Stimulated activated CD4-positive, alpha-beta T cell treated with anti-CD3 and anti-CD28 coated beads, Interleukin-15, amount 100 ng/mL, for 1 hour (primary cell): Measurements from ENCODE around the gene KCNK6.
"Not testable (repeated sequence)": the region's sequence is repeated elsewhere in the genome, so short reads cannot be mapped to it uniquely, and the experiment has no call there.

Experiments
- DNase-seq, 2 donors: peaks; one replicate each; pipeline ENCODE4 v3.0.0-alpha.2; 2020; ENCODE audit warnings: low read depth in 1 of 2, low spot score in 1 of 2

Gene KCNK6

GRCh38 chr19:38360839-38361631 is 41.4 kb downstream of the KCNK6 start:
- no peak for DNase-seq

DNA sequence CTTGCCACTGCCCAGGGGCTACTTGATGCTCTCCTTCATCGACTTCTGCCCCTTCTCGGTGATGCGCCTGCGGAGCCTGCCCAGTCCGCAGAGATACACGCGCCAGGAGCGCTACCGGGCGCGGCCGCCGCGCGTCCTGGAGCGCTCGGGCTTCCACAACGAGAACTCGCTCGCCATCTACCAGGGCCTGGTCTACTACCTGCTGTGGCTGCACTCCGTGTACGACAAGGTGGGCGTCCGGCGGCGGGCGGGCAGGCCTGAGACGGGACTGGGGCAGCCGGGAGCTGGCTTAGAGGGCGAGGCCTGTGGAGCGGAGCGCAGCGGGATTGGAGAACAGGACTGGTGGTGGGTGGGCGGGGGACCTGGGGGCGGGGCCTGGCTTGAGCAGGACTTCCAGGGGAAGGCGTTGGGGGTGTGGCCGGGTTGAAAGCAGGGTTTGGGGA is 42.0 kb downstream of the KCNK6 start:
- DNase-seq: peak; percentile 22 to 47

DNA sequence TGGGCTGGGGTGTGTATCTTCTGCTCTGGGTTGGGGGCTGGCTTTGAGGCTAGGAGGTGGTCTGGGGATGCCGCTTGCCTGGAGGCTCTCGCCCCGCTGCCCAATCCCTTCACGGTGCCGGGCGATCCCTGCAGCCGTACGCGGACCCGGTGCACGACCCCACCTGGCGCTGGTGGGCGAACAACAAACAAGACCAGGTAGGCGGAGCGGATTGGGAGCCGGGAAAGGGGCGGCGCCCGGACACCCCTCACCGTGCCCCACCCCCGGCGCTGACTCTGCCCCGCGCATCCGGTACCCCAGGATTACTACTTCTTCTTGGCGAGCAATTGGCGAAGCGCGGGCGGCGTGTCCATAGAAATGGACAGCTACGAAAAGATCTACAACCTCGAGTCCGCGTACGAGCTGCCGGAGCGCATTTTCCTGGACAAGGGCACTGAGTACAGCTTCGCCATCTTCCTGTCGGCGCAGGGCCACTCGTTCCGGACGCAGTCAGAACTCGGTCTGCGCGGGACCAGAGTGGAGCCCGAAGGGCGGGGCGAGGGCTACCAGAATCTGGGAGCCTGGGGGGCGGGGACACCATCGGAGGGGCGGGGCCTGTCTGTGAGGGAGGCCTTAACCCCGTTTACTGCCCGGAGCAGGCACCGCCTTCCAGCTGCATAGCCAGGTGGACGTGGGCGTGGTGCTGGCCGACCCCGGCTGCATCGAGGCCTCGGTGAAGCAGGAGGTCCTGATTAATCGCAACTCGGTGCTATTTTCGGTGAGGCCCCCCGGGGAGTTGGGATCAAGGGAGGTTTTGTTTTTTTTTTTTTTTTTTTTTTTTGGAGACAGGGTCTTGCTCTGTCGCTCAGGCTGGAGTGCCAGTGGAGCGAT is 42.7 kb downstream of the KCNK6 start:
- DNase-seq: peak; percentile 40 to 50

DNA sequence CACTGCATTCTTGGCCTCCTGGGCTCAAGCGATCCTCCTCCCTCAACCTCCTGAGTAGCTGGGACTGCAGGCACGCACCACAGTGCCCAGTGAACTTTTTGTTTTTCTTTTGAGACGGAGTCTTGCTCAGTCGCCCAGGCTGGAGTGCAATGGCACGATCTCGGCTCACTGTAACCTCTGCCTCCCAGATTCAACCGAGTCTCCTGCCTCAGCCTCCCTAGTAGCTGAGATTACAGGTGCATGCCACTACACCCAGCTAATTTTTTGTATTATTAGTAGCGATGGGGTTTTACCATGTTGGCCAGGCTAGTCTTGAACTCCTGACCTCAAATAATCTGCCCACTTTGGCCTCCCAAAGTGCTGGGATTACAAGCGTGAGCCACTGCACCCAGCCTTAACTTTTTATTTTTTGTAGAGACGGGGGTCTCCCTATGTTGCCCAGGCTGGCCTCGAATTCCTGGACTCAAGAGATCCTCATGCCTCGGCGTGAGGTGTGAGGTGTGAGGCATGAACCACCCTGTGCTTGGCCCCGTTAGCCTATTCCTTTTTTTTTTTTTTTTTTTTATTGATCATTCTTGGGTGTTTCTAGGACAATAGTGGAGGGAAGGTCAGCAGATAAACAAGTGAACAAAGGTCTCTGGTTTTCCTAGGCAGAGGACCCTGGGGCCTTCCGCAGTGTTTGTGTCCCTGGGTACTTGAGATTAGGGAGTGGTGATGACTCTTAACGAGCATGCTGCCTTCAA is 43.5 kb downstream of the KCNK6 start:
- DNase-seq: not testable (repeated sequence)

GRCh38 chr19:38367041-38367440 is 47.4 kb downstream of the KCNK6 start:
- DNase-seq: no peak

- no peak for DNase-seq
Measured at GRCh38 chr19:38369584-38369983, 49.9 kb downstream of the KCNK6 start.

DNA sequence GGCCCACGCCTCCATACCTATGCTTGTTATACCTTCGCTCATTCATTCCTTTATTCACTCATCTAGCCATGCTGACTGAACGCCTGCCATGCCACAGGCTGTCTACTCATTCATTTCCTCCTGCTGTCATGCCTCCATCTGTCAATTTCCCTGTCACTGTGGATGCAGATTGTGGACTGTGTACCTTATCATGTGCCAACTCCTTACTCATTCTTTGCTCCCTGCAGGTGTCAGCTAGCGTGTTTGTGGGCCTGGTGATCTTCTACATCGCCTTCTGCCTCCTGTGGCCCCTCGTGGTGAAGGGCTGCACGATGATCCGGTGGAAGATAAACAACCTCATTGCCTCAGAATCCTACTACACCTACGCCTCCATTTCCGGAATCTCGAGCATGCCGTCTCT is 50.7 kb downstream of the KCNK6 start:
- no peak for DNase-seq

- no peak for DNase-seq
Measured at GRCh38 chr19:38371081-38371480, 51.4 kb downstream of the KCNK6 start.

GRCh38 chr19:38373907-38374331 is 54.3 kb downstream of the KCNK6 start:
- no peak for DNase-seq

DNA sequence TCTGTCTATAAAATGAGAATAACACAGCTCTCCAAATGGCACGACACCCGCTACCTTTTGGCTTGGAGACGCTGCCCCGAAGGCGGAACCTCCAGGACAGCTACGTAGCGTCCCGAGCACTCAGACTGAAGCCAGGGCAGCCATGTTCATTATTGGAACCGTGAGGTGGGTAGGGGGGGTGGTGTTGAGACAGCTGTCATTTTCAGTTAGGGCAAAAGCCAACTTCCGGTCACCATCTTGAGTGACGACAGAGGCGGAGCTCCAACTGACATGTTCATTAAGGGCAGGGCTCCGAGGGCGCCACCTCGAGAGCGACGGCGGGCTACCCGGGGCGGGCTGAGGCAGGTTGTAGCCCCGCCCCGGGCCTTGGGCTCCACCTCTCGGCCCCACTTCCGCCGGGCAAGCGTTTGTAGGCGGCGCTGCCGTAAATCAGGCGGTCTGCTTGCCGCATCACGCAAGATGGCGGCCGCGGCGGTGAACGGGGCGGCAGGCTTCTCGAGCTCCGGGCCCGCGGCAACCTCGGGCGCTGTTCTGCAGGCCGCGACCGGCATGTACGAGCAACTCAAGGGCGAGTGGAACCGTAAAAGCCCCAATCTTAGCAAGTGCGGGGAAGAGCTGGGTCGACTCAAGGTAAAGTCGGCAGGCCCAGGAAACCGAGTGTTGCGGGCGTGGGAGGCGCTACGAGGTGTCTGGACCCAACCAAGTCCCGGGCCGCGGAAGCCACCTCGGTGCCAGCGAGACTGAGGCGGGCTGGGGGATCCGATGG is 54.9 kb downstream of the KCNK6 start, which contains the start of gene PSMD8:
Gene PSMD8 (plus strand): TSS at position 240 of the 766 bp plus-strand sequence. CDS start 31 bp downstream, at position 271.
- DNase-seq: peak; percentile 95 to 98

- no peak for DNase-seq
Measured at GRCh38 chr19:38375098-38375493, 55.5 kb downstream of the KCNK6 start.

- DNase-seq: no peak
Measured at GRCh38 chr19:38375748-38376147, 56.1 kb downstream of the KCNK6 start.

GRCh38 chr19:38376576-38376975 is 56.9 kb downstream of the KCNK6 start:
- DNase-seq: no peak

DNA sequence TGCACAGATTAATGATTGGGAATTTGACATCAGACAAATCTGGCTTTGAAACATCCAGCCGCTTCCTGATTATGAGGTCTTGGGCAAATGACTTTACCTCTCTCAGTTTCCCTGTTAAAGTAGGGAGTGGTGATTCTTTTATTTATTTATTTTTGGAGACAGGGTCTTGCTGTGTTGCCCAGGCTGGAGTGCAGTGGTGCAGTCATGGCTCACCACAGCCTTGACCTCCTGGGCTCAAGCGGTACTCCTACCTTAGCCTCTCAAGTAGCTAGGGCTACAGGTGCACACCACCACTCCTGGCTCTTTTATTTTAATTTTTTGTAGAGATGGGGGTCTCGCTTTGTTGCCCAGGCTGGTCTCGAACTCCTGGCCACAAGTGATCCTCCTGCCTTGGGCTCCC is 57.4 kb downstream of the KCNK6 start:
- no peak for DNase-seq

GRCh38 chr19:38378866-38379265 is 59.2 kb downstream of the KCNK6 start:
- no peak for DNase-seq

GRCh38 chr19:38381138-38381537 is 61.5 kb downstream of the KCNK6 start:
- DNase-seq: no peak
